ENCODE results near the gene ERBB4.

ERBB4 gene

DNA sequence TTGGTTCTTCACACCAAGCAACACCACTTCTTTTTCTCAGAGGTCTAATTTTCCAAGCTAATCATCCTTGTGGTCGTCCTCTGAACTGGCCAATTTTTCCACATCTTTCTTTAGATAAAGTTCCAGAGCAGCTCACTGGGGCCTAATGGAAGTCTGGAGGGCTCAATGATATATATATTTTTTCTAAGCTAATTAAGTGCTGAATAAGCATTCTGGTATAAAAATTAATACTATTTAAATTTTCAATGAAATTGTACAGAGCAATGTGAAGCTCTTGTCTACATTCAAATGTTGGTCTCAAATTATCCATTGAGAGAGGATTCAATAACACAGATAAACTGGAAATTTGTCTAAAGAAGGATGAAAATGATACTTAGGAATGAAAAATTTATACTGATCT lies 866.6 kb downstream of the ERBB4 start:
- no peaks in the 10 kb centered on the region for H3K4me1 ChIP-seq (ENCODE audit: control insufficient read depth in 1 of 2, insufficient read depth in 1 of 2, low read depth in 1 of 2, low read length in 1 of 2)
- H3K9me3 ChIP-seq, result no peaks in the 10 kb centered on the region
- no peaks in the 10 kb centered on the region for H3K27me3 ChIP-seq
- no peak overlapping the region for H3K4me3 ChIP-seq (ENCODE audit: low read depth in 1 of 2, low read length in 1 of 2)
- TF ChIP-seq, protein P1, sequence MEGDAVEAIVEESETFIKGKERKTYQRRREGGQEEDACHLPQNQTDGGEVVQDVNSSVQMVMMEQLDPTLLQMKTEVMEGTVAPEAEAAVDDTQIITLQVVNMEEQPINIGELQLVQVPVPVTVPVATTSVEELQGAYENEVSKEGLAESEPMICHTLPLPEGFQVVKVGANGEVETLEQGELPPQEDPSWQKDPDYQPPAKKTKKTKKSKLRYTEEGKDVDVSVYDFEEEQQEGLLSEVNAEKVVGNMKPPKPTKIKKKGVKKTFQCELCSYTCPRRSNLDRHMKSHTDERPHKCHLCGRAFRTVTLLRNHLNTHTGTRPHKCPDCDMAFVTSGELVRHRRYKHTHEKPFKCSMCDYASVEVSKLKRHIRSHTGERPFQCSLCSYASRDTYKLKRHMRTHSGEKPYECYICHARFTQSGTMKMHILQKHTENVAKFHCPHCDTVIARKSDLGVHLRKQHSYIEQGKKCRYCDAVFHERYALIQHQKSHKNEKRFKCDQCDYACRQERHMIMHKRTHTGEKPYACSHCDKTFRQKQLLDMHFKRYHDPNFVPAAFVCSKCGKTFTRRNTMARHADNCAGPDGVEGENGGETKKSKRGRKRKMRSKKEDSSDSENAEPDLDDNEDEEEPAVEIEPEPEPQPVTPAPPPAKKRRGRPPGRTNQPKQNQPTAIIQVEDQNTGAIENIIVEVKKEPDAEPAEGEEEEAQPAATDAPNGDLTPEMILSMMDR (IDR thresholded peaks at IDR 0.05), result no peak
- H3K27ac ChIP-seq, result no peak overlapping the region
- H3K36me3 ChIP-seq, result no peaks in the 10 kb centered on the region

DNA sequence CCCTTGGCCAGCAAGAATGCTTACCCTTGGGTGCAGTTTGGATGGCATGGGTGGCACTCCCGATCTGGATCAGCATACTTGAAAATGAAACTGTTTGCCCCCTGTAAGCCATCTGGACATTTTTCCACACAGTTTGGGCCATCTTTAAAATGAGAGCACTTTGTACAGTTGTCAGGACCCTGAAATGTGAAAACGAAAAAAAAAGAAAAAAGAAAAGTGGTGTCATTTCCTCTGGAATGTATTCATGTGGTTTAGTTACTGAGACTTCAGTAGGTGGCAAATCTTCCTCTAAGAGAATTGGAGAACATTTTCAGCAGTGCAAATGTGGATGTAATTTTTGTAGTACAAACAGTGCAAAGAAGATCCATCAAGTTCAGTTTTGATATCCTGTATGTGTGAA lies 873.3 kb downstream of the ERBB4 start:
- Histone ChIP-seq H3K9me3 (no peaks in the 10 kb centered on the region), H3K4me1 (ENCODE audit: control insufficient read depth in 1 of 2, insufficient read depth in 1 of 2, low read depth in 1 of 2, low read length in 1 of 2) (no peaks in the 10 kb centered on the region), H3K36me3 (no peaks in the 10 kb centered on the region), H3K27ac (no peak overlapping the region), H3K4me3 (ENCODE audit: low read depth in 1 of 2, low read length in 1 of 2) (no peak overlapping the region), H3K27me3 (no peaks in the 10 kb centered on the region)
- TF ChIP-seq, protein P1 (IDR thresholded peaks at IDR 0.05), result no peak

DNA sequence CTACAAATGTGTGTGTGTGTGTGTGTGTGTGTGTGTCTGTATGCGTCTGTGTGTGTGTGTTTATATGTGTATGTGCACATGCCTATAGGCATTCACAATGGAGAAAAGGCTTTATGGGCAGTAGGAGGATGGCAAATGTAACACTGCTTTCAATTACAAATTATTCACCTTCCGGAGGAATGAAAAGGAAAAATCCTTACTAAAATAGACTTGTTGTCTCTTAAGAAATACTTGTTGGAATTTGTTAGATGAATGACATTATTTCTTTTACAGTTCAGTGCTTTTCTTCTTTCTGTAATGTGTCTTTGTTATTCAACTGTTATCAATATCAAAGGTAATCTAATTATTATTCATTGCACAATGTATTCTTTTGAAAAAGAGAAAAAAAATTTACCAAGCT lies 874.3 kb downstream of the ERBB4 start:
- no peaks in the 10 kb centered on the region for H3K4me1 ChIP-seq (ENCODE audit: control insufficient read depth in 1 of 2, insufficient read depth in 1 of 2, low read depth in 1 of 2, low read length in 1 of 2)
- no peaks in the 10 kb centered on the region for H3K36me3 ChIP-seq
- TF ChIP-seq, protein P1 (IDR thresholded peaks at IDR 0.05), result no peak
- H3K27ac ChIP-seq, result no peak overlapping the region
- no peaks in the 10 kb centered on the region for H3K27me3 ChIP-seq
- no peak overlapping the region for H3K4me3 ChIP-seq (ENCODE audit: low read depth in 1 of 2, low read length in 1 of 2)
- H3K9me3 ChIP-seq, result no peaks in the 10 kb centered on the region

DNA sequence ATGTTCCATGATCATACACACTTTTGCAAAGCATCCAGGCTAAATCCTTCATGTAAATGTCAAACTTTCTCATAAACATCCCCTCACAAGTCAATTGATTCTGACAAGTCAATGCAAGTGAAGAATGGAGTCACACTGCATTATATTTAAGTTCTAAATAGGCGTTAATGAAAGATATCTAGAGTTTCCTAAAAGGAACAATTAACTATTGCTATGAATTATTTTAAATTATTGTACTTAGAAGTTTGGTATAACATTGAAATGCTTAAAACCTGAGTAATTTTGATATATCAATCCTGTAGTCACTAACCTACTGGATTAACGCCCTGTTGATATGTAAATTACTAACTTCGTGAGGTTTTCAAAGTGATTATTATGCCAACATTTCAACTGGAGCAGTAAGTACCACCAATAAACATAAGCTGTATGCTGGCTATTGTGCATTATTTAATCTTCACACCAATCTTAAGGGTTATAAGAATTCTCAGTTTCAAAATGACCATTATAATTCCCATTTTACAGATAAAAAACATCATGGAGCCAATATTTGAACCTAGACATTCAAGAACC lies 884.3 kb downstream of the ERBB4 start:
- Histone ChIP-seq H3K9me3 (no peaks in the 10 kb centered on the region), H3K36me3 (no peaks in the 10 kb centered on the region), H3K27ac (no peak overlapping the region), H3K27me3 (no peaks in the 10 kb centered on the region), H3K4me1 (ENCODE audit: control insufficient read depth in 1 of 2, insufficient read depth in 1 of 2, low read depth in 1 of 2, low read length in 1 of 2) (no peaks in the 10 kb centered on the region), H3K4me3 (ENCODE audit: low read depth in 1 of 2, low read length in 1 of 2) (no peak overlapping the region)
- TF ChIP-seq, protein P1 (IDR thresholded peaks at IDR 0.05), result no peak

DNA sequence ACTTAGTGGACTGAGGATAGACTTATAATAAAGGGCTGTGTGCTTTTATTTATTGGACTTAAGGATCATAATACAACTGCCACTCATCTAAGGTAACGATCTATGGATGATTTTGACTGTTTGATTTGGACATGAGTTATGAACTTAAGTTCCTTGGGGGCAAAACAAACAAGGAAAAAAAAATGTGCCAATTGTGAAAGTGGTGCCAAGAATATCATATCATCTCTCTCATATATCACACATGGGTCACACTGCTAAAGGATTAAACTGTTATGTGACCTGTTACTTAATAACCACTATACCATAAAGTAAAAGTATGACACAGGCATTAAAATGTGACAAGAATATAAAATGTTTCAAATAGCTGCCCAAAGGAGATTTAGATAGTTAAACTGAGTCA lies 886.3 kb downstream of the ERBB4 start:
- Histone ChIP-seq H3K9me3 (no peaks in the 10 kb centered on the region), H3K27me3 (no peaks in the 10 kb centered on the region), H3K4me1 (ENCODE audit: control insufficient read depth in 1 of 2, insufficient read depth in 1 of 2, low read depth in 1 of 2, low read length in 1 of 2) (no peaks in the 10 kb centered on the region), H3K36me3 (no peaks in the 10 kb centered on the region), H3K4me3 (ENCODE audit: low read depth in 1 of 2, low read length in 1 of 2) (no peak overlapping the region), H3K27ac (no peak overlapping the region)
- TF ChIP-seq, protein P1 (IDR thresholded peaks at IDR 0.05), result no peak

DNA sequence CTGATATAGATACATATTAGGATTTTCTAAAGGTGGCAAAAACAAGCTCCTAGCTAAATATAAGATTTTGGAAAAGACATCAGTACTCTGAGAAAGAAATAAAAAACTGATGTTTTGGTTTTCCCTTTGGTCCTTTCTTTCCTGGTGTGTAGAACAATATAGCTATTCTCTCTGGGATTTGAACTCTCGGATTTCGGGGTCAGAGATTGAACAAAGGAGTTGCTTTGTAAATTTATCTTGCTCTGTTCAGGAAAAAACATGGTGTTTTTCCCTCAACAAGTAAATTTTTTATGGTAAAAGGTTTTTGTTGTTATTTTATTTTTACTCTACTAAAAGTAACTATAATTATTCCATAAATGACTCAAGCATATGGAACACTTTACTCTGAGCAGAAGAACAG lies 889.3 kb downstream of the ERBB4 start:
- H3K4me3 ChIP-seq (ENCODE audit: low read depth in 1 of 2, low read length in 1 of 2), result no peak overlapping the region
- H3K27me3 ChIP-seq, result no peaks in the 10 kb centered on the region
- no peak overlapping the region for H3K27ac ChIP-seq
- H3K9me3 ChIP-seq, result no peaks in the 10 kb centered on the region
- TF ChIP-seq, protein P1 (IDR thresholded peaks at IDR 0.05), result no peak
- no peaks in the 10 kb centered on the region for H3K36me3 ChIP-seq
- H3K4me1 ChIP-seq (ENCODE audit: control insufficient read depth in 1 of 2, insufficient read depth in 1 of 2, low read depth in 1 of 2, low read length in 1 of 2), result no peaks in the 10 kb centered on the region
